Tibial artery (tissue), 4 donors: Measurements from ENCODE around the gene RINT1.
"Not testable (repeated sequence)": the region's sequence is repeated elsewhere in the genome, so short reads cannot be mapped to it uniquely, and the experiment has no call there.

Experiments
- DNase-seq, 2 donors: peaks; one replicate each; pipeline ENCODE4 v3.0.0-alpha.2; 2019
- H3K27ac ChIP-seq, 2 donors: fragments of 200-600 bp; sonication (generic) in 1 of 2; 1 replicate in 1 of 2; 2 replicates in 1 of 2; pipeline ENCODE4 v1.5.1; 2018 to 2019; ENCODE audit warnings: mild to moderate bottlenecking in 1 of 2
- H3K27me3 ChIP-seq, 2 donors: fragments of 200-600 bp; sonication (generic) in 1 of 2; one replicate each; pipeline versions ENCODE4 v1.5.1 to v1.6.0; 2016 to 2019
- H3K36me3 ChIP-seq, 3 donors: fragments of 200-600 bp; sonication (generic) in 2 of 3; one replicate each; pipeline ENCODE4 v1.5.1; 2016 to 2019; ENCODE audit warnings: mild to moderate bottlenecking in 2 of 3
- H3K4me1 ChIP-seq, 4 donors: fragments of 200-600 bp; sonication (generic) in 2 of 4; 1 replicate in 3 of 4; 2 replicates in 1 of 4; pipeline ENCODE4 v1.5.1; 2016 to 2019
- H3K4me3 ChIP-seq, 2 donors: fragments of 200-600 bp; sonication (generic) in 1 of 2; 1 replicate in 1 of 2; 2 replicates in 1 of 2; pipeline ENCODE4 v1.5.1; 2018 to 2019; ENCODE audit warnings: mild to moderate bottlenecking in 2 of 2
- H3K9me3 ChIP-seq, 3 donors: fragments of 200-600 bp; sonication (generic) in 1 of 3; one replicate each; pipeline ENCODE4 v1.5.1; 2016 to 2019
- CTCF ChIP-seq, 2 experiments: fragments of 200-600 bp in 1 of 2; fragments of 450-650 bp in 1 of 2; IDR thresholded peaks; one replicate each; pipeline ENCODE4 v1.5.1; 2017 to 2019; ENCODE audit warnings: antibody characterized with exemption in 2 of 2, mild to moderate bottlenecking in 1 of 2, moderate library complexity in 1 of 2
- intact Hi-C: fragments of 100-400 bp; cut with DNase I; formaldehyde crosslinking; loops from one replicate; pipeline ENCODE4 v1.15.0; 2023; ENCODE audit warnings: low total_unique reads

The RINT1 gene

GRCh38 chr7:105519353-105519752, 12.6 kb upstream of the RINT1 start:
- Histone ChIP-seq H3K4me3 (no peak overlapping the region), H3K27me3 (no peaks in the 10 kb centered on the region), H3K36me3 (peaks cover 0 to 5% (median 0%) of the 10 kb centered on the region in 3 donors), H3K27ac (no peak overlapping the region), H3K9me3 (no peaks in the 10 kb centered on the region), H3K4me1 (peaks cover 0 to 19% (median 11%) of the 10 kb centered on the region in 4 donors)
- DNase-seq, result no peak
- intact Hi-C loops, result no loop called here
- TF ChIP-seq CTCF (IDR thresholded peaks at IDR 0.05), result no peak

GRCh38 chr7:105520620-105521019, 11.4 kb upstream of the RINT1 start:
- DNase-seq, result not testable (repeated sequence)

GRCh38 chr7:105521027-105521716, 10.8 kb upstream of the RINT1 start:
- TF ChIP-seq CTCF (IDR thresholded peaks at IDR 0.05), result no peak
- Histone ChIP-seq H3K4me3 (peak overlapping the region; percentile 60 to 70), H3K27me3 (no peaks in the 10 kb centered on the region), H3K36me3 (peaks cover 0 to 5% (median 0%) of the 10 kb centered on the region in 3 donors), H3K9me3 (no peaks in the 10 kb centered on the region), H3K4me1 (peaks cover 0 to 19% (median 11%) of the 10 kb centered on the region in 4 donors), H3K27ac (peak overlapping the region; percentile 82 to 93)
- DNase-seq, result peak; percentile 70 to 87
- intact Hi-C loops, result no loop called here

More at GRCh38 chr7:105520620-105521019, 11.4 kb upstream of the RINT1 start:
- H3K4me1 ChIP-seq, result peaks cover 0 to 19% (median 11%) of the 10 kb centered on the region in 4 donors
- H3K9me3 ChIP-seq, intact Hi-C loops, H3K27me3 ChIP-seq, H3K36me3 ChIP-seq: not testable (repeated sequence)
- peak overlapping the region; percentile 82 to 93 for H3K27ac ChIP-seq
- peak overlapping the region; percentile 60 to 70 for H3K4me3 ChIP-seq

GRCh38 chr7:105521717-105522463, 10.1 kb upstream of the RINT1 start, which contains the start of gene PUS7:
TSS of gene PUS7 (minus strand) at chr7:105522271. CDS start at chr7:105508512, 13,759 bp downstream.
- intact Hi-C loops, result no loop called here
- Histone ChIP-seq H3K27me3 (no peaks in the 10 kb centered on the region), H3K36me3 (no peaks in the 10 kb centered on the region), H3K4me1 (peaks cover 0 to 19% (median 11%) of the 10 kb centered on the region in 4 donors), H3K4me3 (peak within 1 kb of the TSS; percentile 60 to 70), H3K27ac (peak within 1 kb of the TSS; percentile 82 to 93), H3K9me3 (no peaks in the 10 kb centered on the region)
- DNase-seq, result peak; percentile 77 to 93
- no peak for TF ChIP-seq CTCF (IDR thresholded peaks at IDR 0.05)

DNA sequence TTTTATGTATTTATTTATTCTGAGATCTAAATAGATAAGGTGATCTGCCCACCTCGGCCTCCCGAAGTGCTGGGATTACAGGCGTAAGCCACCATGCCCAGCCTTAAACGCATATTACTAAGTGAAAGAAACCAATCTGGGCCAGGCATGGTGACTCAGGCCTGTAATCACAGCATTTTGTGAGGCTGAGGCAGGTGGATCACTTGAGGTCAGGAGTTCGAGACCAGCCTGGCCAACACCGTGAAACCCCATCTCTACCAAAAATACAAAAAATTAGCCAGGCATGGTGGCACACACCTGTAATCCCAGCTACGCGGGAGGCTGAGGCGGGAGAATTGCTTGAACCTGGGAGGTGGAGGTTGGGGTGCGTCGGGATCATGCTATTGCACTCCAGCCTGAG, 7.6 kb upstream of the RINT1 start:
- intact Hi-C loops, DNase-seq, H3K27me3 ChIP-seq, H3K27ac ChIP-seq, H3K4me3 ChIP-seq, H3K36me3 ChIP-seq, H3K9me3 ChIP-seq: not testable (repeated sequence)
- peaks cover 0 to 19% (median 11%) of the 10 kb centered on the region in 4 donors for H3K4me1 ChIP-seq

- no peak overlapping the region for H3K27ac ChIP-seq
- intact Hi-C loops, result no loop called here
Measured at GRCh38 chr7:105524840-105525239, 7.2 kb upstream of the RINT1 start.

GRCh38 chr7:105527737-105528136, 4.3 kb upstream of the RINT1 start:
- DNase-seq, intact Hi-C loops, H3K27me3 ChIP-seq, H3K27ac ChIP-seq, H3K4me3 ChIP-seq, H3K36me3 ChIP-seq, H3K9me3 ChIP-seq: not testable (repeated sequence)
- H3K4me1 ChIP-seq, result peaks cover 0 to 10% (median 6%) of the 10 kb centered on the region in 4 donors

More at GRCh38 chr7:105524840-105525239, 7.2 kb upstream of the RINT1 start:
- DNase-seq, result no peak
- H3K9me3 ChIP-seq, result no peaks in the 10 kb centered on the region
- H3K4me1 ChIP-seq, result peaks cover 0 to 19% (median 11%) of the 10 kb centered on the region in 4 donors
- H3K4me3 ChIP-seq, result no peak overlapping the region
- H3K27me3 ChIP-seq, result no peaks in the 10 kb centered on the region
- no peaks in the 10 kb centered on the region for H3K36me3 ChIP-seq
- TF ChIP-seq CTCF (IDR thresholded peaks at IDR 0.05), result no peak
